Endothelial cell of umbilical vein (primary cell): ENCODE measurements around the gene TMC6. TPM values are rescaled to one million over a fixed set of nuclear protein-coding genes. Genes with fewer than 3 reads are reported as not detected.

Experiments used
- BruUV-seq: library from RNA; stranded (reverse); fragments of 400-500 nt; replicated peaks from 2 replicates; lab custom pipeline; 2021; lab: Mats Ljungman, UMichigan
- CTCF ChIA-PET: fragments of 300-600, 350-600 bp; sonication (Branson Sonifier 250); formaldehyde crosslinking; loops from one replicate; lab custom pipeline; 2021; ENCODE audit warnings: antibody characterized with exemption, inconsistent platforms; lab: Charles Lee
- POLR2A ChIA-PET: fragments of 300-600, 350-600 bp; sonication (Branson Sonifier 250); formaldehyde crosslinking; loops from one replicate; lab custom pipeline; 2021; ENCODE audit warnings: antibody characterized with exemption, inconsistent platforms; lab: Charles Lee
- DNase-seq: peaks from one replicate; pipeline ENCODE4 v3.0.0-alpha.2; 2011; ENCODE audit warnings: low read depth, low spot score
- FAIRE-seq: peaks from 2 replicates; lab custom pipeline; 2011; peaks lifted over from hg19 to GRCh38; lab: Jason Lieb, UNC
- H2AFZ ChIP-seq: 2 replicates; pipeline ENCODE4 v1.6.0; 2012; ENCODE audit warnings: low read depth, low read length, control low read depth, inconsistent platforms
- H3K27ac ChIP-seq: 2 replicates; pipeline ENCODE4 v1.5.1; 2011; ENCODE audit warnings: low read depth, mild to moderate bottlenecking, control low read depth, low read length, moderate library complexity; ENCODE audit not compliant: insufficient read depth
- H3K27me3 ChIP-seq, 2 experiments: 2 replicates each; pipeline versions ENCODE4 v1.6.0 to v1.6.1; 2011; ENCODE audit warnings: low read length in 2 of 2, mixed read lengths in 1 of 2; ENCODE audit not compliant: control insufficient read depth in 2 of 2, insufficient read depth in 2 of 2
- H3K36me3 ChIP-seq, 2 experiments: 2 replicates in 1 of 2; 3 replicates in 1 of 2; pipeline ENCODE4 v1.5.1; 2011; ENCODE audit warnings: low read length in 2 of 2, mild to moderate bottlenecking in 1 of 2, moderate library complexity in 1 of 2; ENCODE audit not compliant: control insufficient read depth in 2 of 2, insufficient read depth in 2 of 2; ENCODE audit errors: extremely low read depth in 1 of 2
- H3K4me1 ChIP-seq: 3 replicates; pipeline ENCODE4 v1.5.1; 2011; ENCODE audit warnings: mild to moderate bottlenecking, low read length; ENCODE audit not compliant: control insufficient read depth, insufficient read depth; ENCODE audit errors: extremely low read depth
- H3K4me2 ChIP-seq: 2 replicates; pipeline ENCODE4 v1.6.1; 2011; ENCODE audit warnings: low read length, control low read depth, mixed read lengths; ENCODE audit not compliant: insufficient read depth
- H3K4me3 ChIP-seq, 3 experiments: fragments of 200-600 bp in 1 of 3; sonication (generic), shearing (Covaris generic) in 1 of 3; replicated peaks in 1 of 3; 2 replicates each; pipeline ENCODE4 v1.5.1; 2011 to 2016; ENCODE audit warnings: control low read depth in 3 of 3, low read length in 3 of 3, mild to moderate bottlenecking in 2 of 3, inconsistent platforms in 1 of 3, low read depth in 1 of 3, moderate library complexity in 1 of 3; ENCODE audit not compliant: insufficient read depth in 1 of 3
- H3K79me2 ChIP-seq: 2 replicates; pipeline ENCODE4 v1.6.0; 2012; ENCODE audit warnings: low read length, inconsistent platforms; ENCODE audit not compliant: control insufficient read depth, insufficient read depth
- H3K9ac ChIP-seq: replicated peaks from 2 replicates; pipeline ENCODE3; 2011; ENCODE audit warnings: low read length, control low read depth; ENCODE audit not compliant: insufficient read depth; ENCODE audit errors: extremely low read depth
- H3K9me1 ChIP-seq: replicated peaks from 3 replicates; pipeline ENCODE4 v1.6.0; 2011; ENCODE audit warnings: mild to moderate bottlenecking, low read length; ENCODE audit not compliant: control insufficient read depth, insufficient read depth; ENCODE audit errors: extremely low read depth
- H3K9me3 ChIP-seq: replicated peaks from 2 replicates; pipeline ENCODE4 v1.5.1; 2012; ENCODE audit warnings: low read length, inconsistent platforms; ENCODE audit not compliant: control insufficient read depth, insufficient read depth
- H4K20me1 ChIP-seq: replicated peaks from 2 replicates; pipeline ENCODE3; 2011; ENCODE audit warnings: mild to moderate bottlenecking, low read length; ENCODE audit not compliant: control insufficient read depth, insufficient read depth; ENCODE audit errors: extremely low read depth
- CTCF ChIP-seq, 2 donors: IDR thresholded peaks; 1 replicate in 1 of 2; 2 replicates in 1 of 2; pipeline ENCODE4 v1.5.1; 2011; ENCODE audit warnings: low read length in 2 of 2, mild to moderate bottlenecking in 2 of 2, moderate library complexity in 2 of 2, control low read depth in 1 of 2, inconsistent platforms in 1 of 2, low read depth in 1 of 2; ENCODE audit not compliant: insufficient read depth in 1 of 2; ENCODE audit errors: extremely low read depth in 1 of 2
- EZH2 ChIP-seq: IDR thresholded peaks from 2 replicates; pipeline ENCODE4 v1.6.1; 2012; ENCODE audit warnings: borderline replicate concordance, low read depth, mild to moderate bottlenecking, moderate library complexity, low read length, inconsistent platforms; ENCODE audit not compliant: severe bottlenecking
- FOS ChIP-seq: IDR thresholded peaks from 2 replicates; pipeline ENCODE4 v1.6.1; 2011; ENCODE audit warnings: mild to moderate bottlenecking, low read length, moderate library complexity, borderline replicate concordance; ENCODE audit not compliant: insufficient read depth
- GATA2 ChIP-seq: IDR thresholded peaks from 2 replicates; pipeline ENCODE4 v1.7.0; 2011; ENCODE audit warnings: low read depth, mild to moderate bottlenecking, moderate library complexity, mixed read lengths, low read length; ENCODE audit not compliant: insufficient read length, insufficient read depth
- JUN ChIP-seq: IDR thresholded peaks from 2 replicates; pipeline ENCODE4 v1.6.1; 2011; ENCODE audit warnings: borderline replicate concordance, low read depth; ENCODE audit not compliant: insufficient read length, insufficient read depth
- MYC ChIP-seq: IDR thresholded peaks from one replicate; pipeline ENCODE4 v1.6.1; 2011; ENCODE audit warnings: mild to moderate bottlenecking, low read depth, low read length
- POLR2A ChIP-seq: IDR thresholded peaks from 2 replicates; pipeline ENCODE4 v1.6.1; 2012; ENCODE audit warnings: low read depth, mild to moderate bottlenecking, control low read depth, low read length
- POLR2AphosphoS5 ChIP-seq: IDR thresholded peaks from 2 replicates; pipeline ENCODE4 v1.6.1; 2012; ENCODE audit warnings: low read depth, mild to moderate bottlenecking, control low read depth, low read length, moderate library complexity; ENCODE audit not compliant: insufficient read depth
- dilution Hi-C: fragments of 300-500 bp; cut with MboI; formaldehyde crosslinking; loops from one replicate; pipeline ENCODE4 v1.15.0; 2019; ENCODE audit warnings: low sequenced_read_pairs; ENCODE audit not compliant: extremely low pct_ligation_motif_present
- intact Hi-C: fragments of 100-400 bp; cut with micrococcal nuclease; formaldehyde crosslinking; loops from one replicate; pipeline ENCODE4 v1.10.0; 2022
- polyA plus RNA-seq, 4 experiments: library from polyadenylated mRNA; depleted of rRNA in 3 of 4; stranded (reverse) in 3 of 4; unstranded in 1 of 4; fragments of >200 nt; gene quantifications; 2 replicates each; pipeline versions ENCODE4 v1.2.1 to v1.2.3, GENCODE V29; 2011 to 2012; ENCODE audit warnings: missing spikeins in 1 of 4
- total RNA-seq: library from RNA; stranded (reverse); gene quantifications from 2 replicates; pipeline ENCODE4 v1.2.3, GENCODE V29; 2021

The TMC6 gene
- total and polyA plus RNA-seq, 2 donors (not counting 3 experiments of a cell fraction or from before 2014, with no cell fraction given): 23.2 to 72.4 TPM

DNA sequence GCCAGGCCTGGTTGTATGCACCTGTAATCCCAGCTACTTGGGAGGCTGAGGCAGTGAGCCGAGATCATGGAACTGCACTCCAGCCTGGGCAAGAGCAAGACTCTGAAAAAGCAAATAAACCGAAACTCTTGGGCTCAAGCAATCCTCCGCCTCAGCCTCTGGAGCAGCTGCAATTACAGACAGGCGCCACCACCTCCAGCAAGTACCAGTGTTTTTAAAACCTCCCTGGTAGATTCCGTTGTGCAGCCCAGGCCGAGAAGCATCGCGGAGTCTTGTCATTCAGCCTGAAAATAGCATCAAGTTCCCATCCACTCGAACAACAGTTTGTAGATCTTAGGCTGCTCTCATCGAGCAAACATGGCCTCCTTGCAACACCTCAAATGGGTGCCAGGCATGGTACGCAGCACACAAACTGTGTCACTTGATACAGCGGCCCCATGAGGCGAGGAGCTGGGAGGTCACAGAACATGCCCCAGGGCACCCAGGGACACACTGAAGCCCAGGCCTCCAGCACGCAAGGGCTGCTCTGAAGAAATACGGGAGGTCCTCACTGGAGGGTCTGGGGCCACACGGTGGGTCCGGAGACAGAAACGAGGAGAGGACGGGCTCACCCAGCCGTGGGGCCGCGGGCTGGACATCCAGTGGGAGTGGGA, 18.1 kb downstream of the TMC6 start:
- Histone ChIP-seq H3K9me3 (no peaks in the 10 kb centered on the region), H3K27me3 (no peaks in the 10 kb centered on the region), H3K4me3 (no peak overlapping the region), H3K27ac (no peak overlapping the region), H3K9ac (no peak overlapping the region), H3K36me3 (peaks cover 0 to 6% of the 10 kb centered on the region in 2 experiments), H3K79me2 (no peaks in the 10 kb centered on the region), H3K4me1 (no peaks in the 10 kb centered on the region), H4K20me1 (no peaks in the 10 kb centered on the region), H2AFZ (no peak overlapping the region), H3K4me2 (no peak overlapping the region), H3K9me1 (no peaks in the 10 kb centered on the region)
- no TSS peak for BruUV-seq
- intact Hi-C loops: no loop called here
- DNase-seq: no peak
- TF ChIP-seq EZH2: no peak
- TF ChIP-seq POLR2A: no peak
- TF ChIP-seq CTCF (IDR thresholded peaks at IDR 0.05; ENCODE audit: extremely low read depth in 1 of 2, insufficient read depth in 1 of 2, low read depth in 1 of 2, low read length in 2 of 2): no peak
- no peak for TF ChIP-seq MYC
- no peak for TF ChIP-seq FOS
- TF ChIP-seq GATA2: no peak
- TF ChIP-seq JUN: no peak
- TF ChIP-seq POLR2AphosphoS5: no peak
- POLR2A ChIA-PET: interaction anchor here (0.6 kb wide), 1 partner anchor 33 kb away, joined by 4 read pairs; no protein-coding TSS in a partner anchor
- CTCF ChIA-PET: interaction anchor here (1.1 to 3.7 kb wide), 5 partner anchors 25 to 140 kb away, joined by 4 to 14 read pairs (median 6); no protein-coding TSS in a partner anchor
- dilution Hi-C loops: no loop called here
- FAIRE-seq: no peak
